Activated CD8-positive, alpha-beta T cell treated with anti-CD3 and anti-CD28 coated beads for 36 hours (primary cell): Measurements from ENCODE around the gene COQ6. TPM values are rescaled to one million over a fixed set of nuclear protein-coding genes. Genes with fewer than 3 reads are reported as not detected.
"Not testable (repeated sequence)": the region's sequence is repeated elsewhere in the genome, so short reads cannot be mapped to it uniquely, and the experiment has no call there.

Experiments used
- ATAC-seq: fragments of 200-7000 bp; cut with Tn5 transposase; one replicate; pipeline ENCODE4 v1.10.0; 2021; ENCODE audit warnings: mild to moderate bottlenecking, moderate library complexity
- CTCF ChIA-PET: fragments of 350-600 bp; sonication (Branson Sonifier 250); formaldehyde crosslinking; loops from one replicate; lab custom pipeline; 2021; ENCODE audit warnings: antibody characterized with exemption; lab: Charles Lee
- POLR2A ChIA-PET: fragments of 350-600 bp; sonication (Branson Sonifier 250); formaldehyde crosslinking; loops from one replicate; lab custom pipeline; 2021; ENCODE audit warnings: antibody characterized with exemption; lab: Charles Lee
- DNase-seq: peaks from one replicate; pipeline ENCODE4 v3.0.0-alpha.2; 2020
- H3K27ac Mint-ChIP-seq: one replicate; pipeline ENCODE4 v1.8.0; 2021; ENCODE audit warnings: mild to moderate bottlenecking, mixed read lengths
- H3K27me3 Mint-ChIP-seq: one replicate; pipeline ENCODE4 v1.8.0; 2021; ENCODE audit warnings: mixed read lengths
- H3K36me3 Mint-ChIP-seq: one replicate; pipeline ENCODE4 v1.8.0; 2021; ENCODE audit warnings: low read depth, mixed read lengths
- H3K4me1 Mint-ChIP-seq: one replicate; pipeline ENCODE4 v1.8.0; 2021; ENCODE audit warnings: low read depth, mixed read lengths
- H3K4me3 Mint-ChIP-seq: one replicate; pipeline ENCODE4 v1.8.0; 2021; ENCODE audit warnings: mild to moderate bottlenecking, moderate library complexity, mixed read lengths
- H3K9me3 Mint-ChIP-seq: one replicate; pipeline ENCODE4 v1.8.0; 2021; ENCODE audit warnings: mixed read lengths
- CTCF ChIP-seq: fragments of 200-600 bp; IDR thresholded peaks from one replicate; pipeline ENCODE4 v1.8.0; 2022; ENCODE audit warnings: antibody characterized with exemption, mild to moderate bottlenecking
- intact Hi-C: fragments of 100-400 bp; cut with micrococcal nuclease; formaldehyde crosslinking; loops from one replicate; pipeline ENCODE4 v1.10.0; 2022
- total RNA-seq, 2 experiments: library from RNA; stranded (reverse); gene quantifications; one replicate each; pipeline ENCODE4 v1.2.3, GENCODE V29; 2021

The COQ6 gene
- total RNA-seq, 2 experiments from 2014 or later: 20.2 to 23.2 TPM

GRCh38 chr14:73995977-73996378, 45.9 kb downstream of the COQ6 start:
- Mint-ChIP-seq H3K9me3 (no peaks in the 10 kb centered on the region), H3K36me3 (peaks cover 3% of the 10 kb centered on the region), H3K4me1 (no peaks in the 10 kb centered on the region), H3K27me3 (no peaks in the 10 kb centered on the region), H3K4me3 (no peak overlapping the region), H3K27ac (no peak overlapping the region)
- ChIA-PET CTCF (no interaction called here), POLR2A (no interaction called here)
- intact Hi-C loops: no loop called here
- no peak for TF ChIP-seq CTCF
- ATAC-seq: no peak
- DNase-seq: no peak

- Mint-ChIP-seq H3K4me3 (no peak overlapping the region), H3K36me3 (peaks cover 3% of the 10 kb centered on the region), H3K9me3 (no peaks in the 10 kb centered on the region), H3K27me3 (no peaks in the 10 kb centered on the region), H3K4me1 (no peaks in the 10 kb centered on the region), H3K27ac (no peak overlapping the region)
- DNase-seq (no peak), ATAC-seq (no peak)
- CTCF ChIA-PET: no interaction called here
- intact Hi-C loops: no loop called here
- TF ChIP-seq CTCF: no peak
- POLR2A ChIA-PET: no interaction called here
Observed at GRCh38 chr14:73996731-73997107, 46.6 kb downstream of the COQ6 start.

- Mint-ChIP-seq H3K27me3 (no peaks in the 10 kb centered on the region), H3K9me3 (no peaks in the 10 kb centered on the region), H3K27ac (no peak overlapping the region), H3K36me3 (peaks cover 3% of the 10 kb centered on the region), H3K4me1 (no peaks in the 10 kb centered on the region), H3K4me3 (no peak overlapping the region)
- POLR2A ChIA-PET: interaction anchor here (1.1 kb wide), 1 partner anchor 21 kb away, joined by 3 read pairs; no protein-coding TSS in a partner anchor
- CTCF ChIA-PET: no interaction called here
- ATAC-seq (no peak), DNase-seq (no peak)
- intact Hi-C loops: no loop called here
- no peak for TF ChIP-seq CTCF
Observed at GRCh38 chr14:73997108-73997943, 47.2 kb downstream of the COQ6 start.

- Mint-ChIP-seq H3K36me3 (peaks cover 3% of the 10 kb centered on the region), H3K9me3 (no peaks in the 10 kb centered on the region), H3K4me1 (no peaks in the 10 kb centered on the region), H3K4me3 (no peak overlapping the region), H3K27ac (no peak overlapping the region), H3K27me3 (no peaks in the 10 kb centered on the region)
- ChIA-PET CTCF (interaction anchor here (1.2 kb wide), 1 partner anchor 43 kb away, joined by 3 read pairs; no protein-coding TSS in a partner anchor), POLR2A (interaction anchor here (0.6 to 1.1 kb wide), 2 partner anchors 20 to 92 kb away, joined by 3 to 5 read pairs; no protein-coding TSS in a partner anchor)
- DNase-seq (no peak), ATAC-seq (no peak)
- intact Hi-C loops: no loop called here
- TF ChIP-seq CTCF: no peak
Observed at GRCh38 chr14:73997944-73998447, 47.9 kb downstream of the COQ6 start.

GRCh38 chr14:73998726-73999125, 48.6 kb downstream of the COQ6 start:
- no peak for TF ChIP-seq CTCF
- Mint-ChIP-seq H3K27me3 (no peaks in the 10 kb centered on the region), H3K4me3 (no peak overlapping the region), H3K9me3 (no peaks in the 10 kb centered on the region), H3K27ac (no peak overlapping the region), H3K4me1 (no peaks in the 10 kb centered on the region), H3K36me3 (peaks cover 3% of the 10 kb centered on the region)
- intact Hi-C loops: no loop called here
- ATAC-seq: no peak
- POLR2A ChIA-PET: interaction anchor here (0.6 to 1.1 kb wide), 2 partner anchors 19 to 93 kb away, joined by 3 to 5 read pairs; no protein-coding TSS in a partner anchor
- DNase-seq: no peak
- CTCF ChIA-PET: interaction anchor here (1.2 kb wide), 1 partner anchor 42 kb away, joined by 3 read pairs; no protein-coding TSS in a partner anchor

- H3K9me3 Mint-ChIP-seq, ATAC-seq, POLR2A ChIA-PET: not testable (repeated sequence)
Observed at GRCh38 chr14:74005664-74006063, 55.6 kb downstream of the COQ6 start.

More at GRCh38 chr14:74005664-74006063, 55.6 kb downstream of the COQ6 start:
- intact Hi-C loops, CTCF ChIA-PET, H3K4me3 Mint-ChIP-seq, DNase-seq, H3K4me1 Mint-ChIP-seq, H3K27me3 Mint-ChIP-seq, H3K27ac Mint-ChIP-seq: not testable (repeated sequence)
- peaks cover 17% of the 10 kb centered on the region for H3K36me3 Mint-ChIP-seq
